GM19452 (cell line): ENCODE measurements around the gene EFNA2.
"Not testable (repeated sequence)": the region's sequence is repeated elsewhere in the genome, so short reads cannot be mapped to it uniquely, and the experiment has no call there.

Experiments used
- ATAC-seq: cut with Tn5 transposase; IDR thresholded peaks from one replicate; pipeline ENCODE4 v1.9.1; 2021; ENCODE audit not compliant: unreplicated experiment

The EFNA2 gene

DNA sequence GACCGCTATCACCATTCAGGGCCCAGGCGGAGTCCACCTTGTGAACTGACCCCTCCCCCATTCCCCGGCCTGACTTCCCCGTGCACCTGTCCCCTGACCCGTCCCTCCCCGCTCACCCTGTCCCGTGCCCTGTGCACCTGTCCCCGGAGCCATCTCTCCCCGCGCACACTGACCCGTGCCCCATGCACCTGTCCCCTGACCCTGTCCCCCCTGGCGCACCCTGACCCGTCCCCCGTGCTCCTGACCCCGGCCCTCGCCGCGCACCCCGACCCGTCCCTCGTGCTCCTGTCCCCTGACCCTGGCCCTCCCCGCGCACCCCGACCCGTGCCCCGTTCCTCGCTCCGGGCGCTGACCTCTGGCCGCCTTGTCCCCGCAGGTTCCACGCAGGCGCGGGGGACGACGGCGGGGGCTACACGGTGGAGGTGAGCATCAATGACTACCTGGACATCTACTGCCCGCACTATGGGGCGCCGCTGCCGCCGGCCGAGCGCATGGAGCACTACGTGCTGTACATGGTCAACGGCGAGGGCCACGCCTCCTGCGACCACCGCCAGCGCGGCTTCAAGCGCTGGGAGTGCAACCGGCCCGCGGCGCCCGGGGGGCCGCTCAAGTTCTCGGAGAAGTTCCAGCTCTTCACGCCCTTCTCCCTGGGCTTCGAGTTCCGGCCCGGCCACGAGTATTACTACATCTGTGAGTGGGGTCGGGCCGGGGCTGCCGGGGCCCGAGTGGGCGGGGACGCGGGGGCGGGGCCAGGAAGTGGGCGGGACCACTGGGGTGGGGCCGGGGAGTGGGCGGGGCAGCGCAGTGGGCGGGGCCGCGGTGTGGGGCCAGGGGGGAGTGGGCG lies 9.7 kb downstream of the EFNA2 start:
- no peak for ATAC-seq

DNA sequence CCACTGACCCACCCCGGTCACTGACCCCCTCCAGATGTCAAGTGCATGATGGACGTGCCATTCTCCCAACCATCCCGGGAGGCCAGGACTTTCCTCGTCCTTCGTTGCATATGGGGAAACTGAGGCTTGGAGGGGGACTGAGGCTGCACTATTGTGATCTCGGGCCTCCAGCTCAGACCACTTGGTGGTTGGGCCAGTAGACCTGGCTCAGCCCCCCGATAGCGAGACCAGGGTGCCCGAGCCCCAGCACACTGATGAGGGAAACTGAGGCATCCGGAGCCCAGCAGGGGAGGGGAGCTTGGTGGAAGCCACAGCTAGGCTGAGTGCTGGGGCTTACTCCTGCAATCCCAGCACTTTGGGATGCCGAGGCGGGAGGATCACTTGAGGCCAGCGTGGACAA lies 10.4 kb downstream of the EFNA2 start:
- no peak for ATAC-seq

DNA sequence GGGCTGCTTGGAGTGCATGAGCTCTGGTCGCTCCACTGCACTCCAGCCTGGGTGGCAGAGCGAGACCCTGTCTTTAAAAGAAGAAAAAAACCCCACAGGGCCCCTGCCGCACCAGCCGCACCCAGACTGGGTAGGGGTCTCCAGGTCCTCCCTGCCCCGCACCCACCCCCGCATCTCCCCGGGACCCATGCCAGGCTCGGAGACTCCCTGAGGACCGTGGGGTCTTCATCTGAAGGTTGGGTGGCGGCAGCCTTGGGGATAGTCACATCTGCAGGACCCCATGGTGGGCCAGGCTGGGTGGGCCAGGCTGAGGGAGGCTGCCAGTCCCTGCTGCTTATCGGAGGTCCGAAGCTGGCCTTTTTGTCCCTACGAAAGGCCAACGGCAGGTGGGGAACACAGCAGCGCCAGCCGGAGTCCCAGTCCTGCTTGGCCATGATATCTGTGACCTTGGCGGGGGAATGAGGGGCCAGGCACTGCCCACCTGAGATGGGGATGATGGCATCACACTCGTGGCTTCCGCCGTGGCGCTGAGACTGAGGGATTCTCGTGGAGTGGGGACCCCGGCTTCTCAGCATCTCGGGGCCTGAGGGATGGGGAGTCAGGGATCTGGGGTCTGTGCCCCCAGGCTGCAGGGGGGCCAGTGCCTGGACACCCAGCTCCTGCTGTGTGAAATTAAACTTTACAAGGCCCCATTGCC lies 11.1 kb downstream of the EFNA2 start:
- no peak for ATAC-seq

DNA sequence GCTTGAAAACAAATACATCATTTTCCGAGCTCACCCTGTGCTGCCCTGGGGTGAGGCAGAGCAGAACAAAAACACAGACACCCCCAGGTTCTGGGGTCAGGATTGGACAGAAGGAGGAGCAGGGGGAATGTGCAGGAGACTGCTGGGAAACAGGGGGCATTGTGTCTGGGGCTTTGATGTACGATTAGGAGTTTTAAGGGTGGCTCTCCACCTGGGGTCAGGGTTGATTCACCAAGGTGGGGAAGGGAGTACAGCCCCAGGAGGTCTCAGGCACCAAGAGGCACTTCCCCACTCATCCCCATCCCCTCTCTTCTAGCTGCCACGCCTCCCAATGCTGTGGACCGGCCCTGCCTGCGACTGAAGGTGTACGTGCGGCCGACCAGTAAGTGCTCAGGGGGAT lies 12.6 kb downstream of the EFNA2 start:
- ATAC-seq, result no peak

DNA sequence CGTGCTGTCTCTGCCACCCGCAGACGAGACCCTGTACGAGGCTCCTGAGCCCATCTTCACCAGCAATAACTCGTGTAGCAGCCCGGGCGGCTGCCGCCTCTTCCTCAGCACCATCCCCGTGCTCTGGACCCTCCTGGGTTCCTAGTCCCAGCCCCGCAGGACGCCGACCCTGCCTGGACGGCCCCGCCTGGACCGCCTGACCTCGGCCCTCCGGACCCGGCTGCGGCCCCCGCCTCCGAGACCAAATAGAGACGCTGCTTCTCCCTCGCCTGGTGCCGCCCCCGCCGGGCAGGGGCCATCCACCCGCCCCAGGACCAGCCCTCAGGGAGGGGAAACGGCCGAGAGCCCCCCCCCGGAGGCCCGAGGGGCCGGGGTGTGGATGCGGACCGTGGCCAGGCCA lies 14.1 kb downstream of the EFNA2 start:
- ATAC-seq, result no peak

DNA sequence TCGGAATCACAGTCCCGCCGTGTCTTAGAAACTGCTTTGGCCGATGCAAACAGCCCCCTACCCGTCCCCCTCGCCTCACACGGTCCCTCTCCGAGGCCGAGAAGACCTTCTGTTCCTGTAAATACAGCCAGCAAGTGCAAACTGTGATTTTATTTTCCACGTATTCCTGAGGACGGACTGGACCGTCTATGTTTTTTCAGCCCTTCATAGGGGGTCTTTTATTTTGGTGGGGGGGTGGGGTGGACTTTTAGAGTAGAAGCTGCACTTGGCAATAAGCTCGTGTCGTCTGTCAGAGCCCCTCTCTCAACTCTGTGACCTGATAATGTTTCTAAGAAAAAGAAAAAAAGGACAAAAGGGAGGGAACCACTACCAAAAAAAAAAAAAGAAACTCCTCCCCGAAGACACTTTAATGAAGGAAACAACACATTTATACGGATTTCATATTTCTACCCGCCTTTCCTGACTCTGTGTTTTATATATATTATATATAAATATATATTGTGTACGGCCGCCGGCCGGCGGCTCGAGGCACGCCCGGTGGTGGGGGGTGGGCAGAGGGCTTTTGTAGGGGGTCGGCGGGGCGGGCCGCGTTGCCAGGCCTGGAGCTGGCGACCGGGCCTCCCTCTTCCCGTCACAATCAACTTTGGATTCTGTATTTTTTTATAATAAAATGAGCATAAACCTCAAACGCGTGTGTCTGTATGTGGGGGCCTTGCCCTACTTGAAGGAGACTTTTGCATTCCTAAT lies 15.2 kb downstream of the EFNA2 start:
- no peak for ATAC-seq

DNA sequence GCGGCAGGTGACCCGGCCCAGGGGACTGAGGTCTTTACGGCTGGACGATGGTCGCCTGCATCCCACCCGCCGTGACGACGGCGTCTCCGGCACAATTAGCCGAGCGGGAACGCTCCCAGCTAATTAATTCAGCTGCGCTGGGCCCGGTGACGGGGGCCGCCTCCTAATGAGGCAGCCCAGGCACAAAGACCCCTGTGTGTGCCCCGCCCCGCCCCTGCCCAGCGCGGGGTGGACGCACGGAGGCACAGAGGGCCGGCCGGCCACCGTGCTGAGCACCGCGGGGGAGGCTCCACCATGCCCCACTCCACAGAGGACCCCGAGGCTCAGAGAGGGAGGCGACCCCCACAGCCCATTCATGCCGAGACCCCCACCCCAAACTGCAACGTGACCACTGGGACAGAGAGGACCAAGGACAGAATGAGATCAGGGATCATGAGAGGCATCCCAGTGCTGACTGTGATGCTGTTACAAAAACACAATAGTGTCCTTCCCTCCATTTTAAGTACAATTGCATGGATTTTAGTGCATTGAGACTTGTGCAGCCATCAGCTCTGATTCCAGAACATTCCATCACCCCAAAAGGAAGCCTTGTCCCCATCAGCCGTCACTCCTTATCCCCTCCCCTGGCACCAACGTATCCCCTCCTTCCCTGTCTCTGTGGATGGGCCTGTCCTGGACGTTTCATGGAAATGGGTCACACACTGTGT lies 17.0 kb downstream of the EFNA2 start:
- no peak for ATAC-seq

DNA sequence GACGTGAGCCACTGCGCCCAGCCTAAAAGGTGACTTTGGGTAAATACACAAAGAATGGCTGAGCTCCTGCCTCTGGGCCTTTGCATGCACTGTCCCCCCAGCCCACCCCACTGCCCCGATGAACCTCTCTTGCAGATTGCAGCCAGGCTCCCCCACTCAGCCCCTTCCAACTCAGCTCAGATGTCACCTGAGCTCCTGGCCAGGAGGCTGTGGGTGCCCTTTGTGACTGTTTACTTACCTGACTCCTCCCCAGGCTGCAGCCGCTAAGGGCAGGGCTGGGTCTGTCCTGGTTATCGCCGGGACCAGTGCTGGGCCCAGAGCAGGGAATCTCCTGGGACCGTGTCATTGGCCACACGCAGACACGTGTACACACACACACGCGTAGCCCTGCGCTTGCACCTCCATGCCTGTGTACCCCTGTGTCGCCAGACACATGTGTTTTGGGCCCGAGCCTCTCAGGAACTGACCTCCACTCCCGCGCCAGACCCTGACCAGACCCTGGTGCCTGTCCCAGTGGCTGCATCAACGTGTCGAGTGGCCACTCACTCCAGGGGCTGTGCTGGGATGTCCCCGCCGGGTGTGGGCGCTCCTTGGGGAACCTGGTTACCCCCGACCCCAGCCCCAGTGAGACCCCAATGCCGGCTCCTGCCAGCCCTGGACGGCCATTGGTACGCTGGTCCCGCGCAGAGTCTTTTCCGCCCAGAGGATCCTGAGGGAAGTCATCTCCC lies 18.7 kb downstream of the EFNA2 start:
- no peak for ATAC-seq

DNA sequence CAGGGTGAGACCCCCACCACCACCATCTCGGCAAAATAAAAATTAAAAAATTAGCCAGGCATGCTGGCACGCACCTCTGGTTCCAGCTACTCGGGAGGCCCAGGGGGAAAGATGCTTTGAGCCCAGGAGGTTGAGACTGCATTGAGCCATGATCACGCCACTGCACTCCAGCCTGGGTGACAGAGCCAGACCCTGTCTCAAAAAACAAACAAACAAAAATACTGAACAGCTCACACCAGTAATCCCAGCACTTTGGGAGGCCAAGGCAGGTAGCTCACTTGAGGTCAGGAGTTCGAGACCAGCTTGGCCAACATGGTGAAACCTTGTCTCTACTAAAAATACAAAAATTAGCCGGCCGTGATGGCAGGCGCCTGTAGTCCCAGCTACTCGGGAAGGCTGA lies 19.7 kb downstream of the EFNA2 start:
- not testable (repeated sequence) for ATAC-seq

DNA sequence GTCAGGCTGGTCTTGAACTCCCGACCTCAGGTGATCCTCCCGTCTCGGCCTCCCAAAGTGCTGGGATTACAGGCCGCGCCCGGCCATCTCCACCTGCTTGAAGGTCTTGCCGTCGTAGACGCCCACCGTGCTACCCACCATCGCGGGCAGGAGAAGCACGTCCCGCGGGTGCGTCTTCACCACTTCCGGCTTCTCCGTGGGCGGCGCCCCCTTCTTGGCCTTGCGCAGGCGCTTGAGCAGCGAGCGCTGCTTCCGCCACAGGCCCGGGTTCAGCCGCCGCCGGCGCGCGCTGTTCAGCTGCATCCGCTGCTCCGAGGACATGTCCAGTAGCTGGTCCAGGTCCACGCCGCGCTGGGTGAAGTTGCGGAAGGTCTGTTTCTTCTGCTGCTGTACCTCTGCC lies 21.6 kb downstream of the EFNA2 start:
- ATAC-seq, result no peak

DNA sequence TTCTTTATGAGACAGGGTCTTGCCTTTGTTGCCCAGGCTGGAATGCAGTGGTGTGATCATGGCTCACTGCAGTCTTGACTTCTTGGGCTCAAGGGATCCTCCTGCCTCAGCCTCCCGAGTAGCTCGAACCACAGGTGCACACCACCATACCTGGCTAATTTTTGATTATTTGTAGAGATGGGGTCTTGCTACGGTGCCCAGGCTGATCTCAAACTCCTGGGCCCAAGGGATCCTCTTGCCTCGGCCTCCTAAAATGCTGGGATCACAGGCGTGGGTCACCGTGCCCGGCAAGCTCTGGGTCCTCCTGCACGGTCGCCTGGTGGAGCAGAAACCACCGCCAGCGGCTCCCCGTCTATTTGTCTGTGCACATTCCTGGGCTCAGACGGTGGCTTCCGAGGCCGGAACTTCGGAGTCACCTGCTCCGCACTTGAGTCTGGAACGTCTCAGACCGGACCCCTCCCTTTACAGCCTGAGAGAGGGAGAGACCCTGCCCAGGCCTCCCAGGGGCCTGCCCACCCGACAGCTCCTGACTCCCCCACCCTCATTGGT lies 22.2 kb downstream of the EFNA2 start:
- no peak for ATAC-seq

DNA sequence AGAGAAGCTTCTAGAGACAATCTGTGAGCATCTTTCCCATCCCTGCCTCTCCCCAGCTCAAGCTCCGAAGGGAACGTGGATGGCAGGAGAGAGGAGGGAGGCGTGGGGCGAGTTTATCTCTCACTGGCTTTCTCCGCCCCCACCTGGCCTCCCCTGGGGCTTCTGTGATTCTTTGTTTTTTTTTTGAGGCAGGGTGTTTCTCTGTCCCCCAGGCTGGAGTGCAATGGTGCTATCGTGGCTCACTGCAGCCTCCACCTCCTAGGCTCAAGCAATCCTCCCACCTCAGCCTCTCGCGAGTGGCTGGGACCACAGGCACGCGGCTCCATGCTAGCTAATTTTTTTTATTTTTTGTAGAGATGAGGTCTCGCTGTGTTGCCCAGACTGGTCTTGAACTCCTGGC lies 23.0 kb downstream of the EFNA2 start:
- no peak for ATAC-seq

DNA sequence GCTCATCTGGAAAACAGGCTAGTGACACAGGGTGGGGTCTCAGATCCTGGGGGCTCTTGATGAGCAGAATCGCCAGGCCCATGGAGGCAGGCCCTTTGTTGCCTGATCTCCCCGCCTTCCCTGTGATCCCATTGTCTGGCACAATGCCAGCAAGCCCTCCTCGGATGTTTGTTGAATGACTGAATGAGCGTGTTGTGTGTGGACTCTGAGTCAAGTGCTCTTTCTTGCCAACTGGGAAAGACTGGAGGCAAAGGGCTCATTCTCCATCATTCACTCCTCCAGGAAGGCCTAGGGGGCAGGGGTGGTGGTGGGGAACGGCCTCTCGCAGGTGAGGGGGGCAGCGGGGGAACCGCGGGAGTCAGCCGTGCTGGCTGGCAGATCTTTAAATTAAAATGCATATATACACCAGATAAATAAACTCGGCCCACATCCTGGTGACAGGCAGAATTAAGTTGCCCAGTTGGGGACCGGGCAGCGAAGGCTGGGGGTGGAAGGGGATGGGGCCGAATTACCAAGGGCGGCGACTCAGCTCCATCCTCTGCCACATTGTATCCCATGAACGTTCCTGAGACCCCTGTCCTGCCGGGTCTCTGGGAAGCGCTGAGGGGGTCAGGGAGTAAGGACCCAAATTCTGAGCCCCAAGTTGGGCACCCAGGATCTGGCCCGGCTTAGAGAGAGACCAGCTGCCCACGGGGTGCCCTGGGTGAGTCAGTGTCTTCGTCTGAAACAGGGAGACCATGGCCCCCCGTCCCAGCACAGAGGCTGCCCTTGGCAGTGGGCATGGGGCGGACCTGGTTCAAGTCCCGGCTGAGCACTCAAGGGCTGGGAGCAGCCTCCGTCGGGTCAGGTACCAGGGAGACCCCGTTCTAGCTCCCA lies 24.5 kb downstream of the EFNA2 start:
- no peak for ATAC-seq

DNA sequence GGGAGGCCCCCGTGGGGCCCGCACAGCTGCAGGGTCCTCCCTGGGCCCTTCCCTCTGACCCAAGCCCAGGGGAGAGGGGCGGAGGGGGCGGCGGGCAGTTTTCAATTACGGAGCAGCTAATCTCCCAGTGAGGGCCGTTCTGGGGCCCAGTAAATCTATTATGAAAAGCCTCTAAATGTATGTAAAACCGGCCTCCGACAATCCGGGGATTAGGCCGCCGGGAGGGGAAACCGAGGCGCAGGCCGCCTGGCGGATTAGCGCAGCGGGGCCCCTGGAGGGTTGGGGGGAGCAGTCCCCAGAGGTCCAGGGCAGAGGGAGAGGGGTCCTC lies 25.1 kb downstream of the EFNA2 start:
- no peak for ATAC-seq

DNA sequence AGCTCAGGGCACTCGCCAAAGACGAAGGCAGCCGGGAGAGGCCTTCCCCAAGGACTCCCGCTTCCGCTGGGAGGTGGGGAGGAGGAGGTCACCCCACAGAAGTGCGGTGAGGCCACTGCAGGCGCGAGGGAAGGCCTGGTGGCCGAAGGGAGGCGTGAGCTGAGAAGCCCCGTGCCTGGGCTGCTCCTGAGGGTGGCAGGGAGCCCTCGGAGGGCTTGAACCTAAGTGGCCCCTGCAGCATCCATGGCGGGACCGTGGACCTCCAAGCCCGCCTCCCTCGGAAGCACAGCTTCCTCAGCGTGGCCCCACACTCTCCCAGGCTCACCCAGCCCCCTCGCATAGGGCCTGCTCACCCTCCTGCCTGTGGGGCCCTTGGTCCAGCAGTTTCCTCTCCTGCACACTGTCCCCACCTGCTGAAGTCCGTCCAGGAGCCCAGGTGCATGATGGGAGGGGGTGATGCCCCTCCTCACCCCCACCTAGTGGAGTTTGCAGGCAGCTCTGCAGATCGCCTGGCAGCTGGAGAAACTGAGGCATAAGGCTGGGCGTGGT lies 25.9 kb downstream of the EFNA2 start:
- no peak for ATAC-seq

DNA sequence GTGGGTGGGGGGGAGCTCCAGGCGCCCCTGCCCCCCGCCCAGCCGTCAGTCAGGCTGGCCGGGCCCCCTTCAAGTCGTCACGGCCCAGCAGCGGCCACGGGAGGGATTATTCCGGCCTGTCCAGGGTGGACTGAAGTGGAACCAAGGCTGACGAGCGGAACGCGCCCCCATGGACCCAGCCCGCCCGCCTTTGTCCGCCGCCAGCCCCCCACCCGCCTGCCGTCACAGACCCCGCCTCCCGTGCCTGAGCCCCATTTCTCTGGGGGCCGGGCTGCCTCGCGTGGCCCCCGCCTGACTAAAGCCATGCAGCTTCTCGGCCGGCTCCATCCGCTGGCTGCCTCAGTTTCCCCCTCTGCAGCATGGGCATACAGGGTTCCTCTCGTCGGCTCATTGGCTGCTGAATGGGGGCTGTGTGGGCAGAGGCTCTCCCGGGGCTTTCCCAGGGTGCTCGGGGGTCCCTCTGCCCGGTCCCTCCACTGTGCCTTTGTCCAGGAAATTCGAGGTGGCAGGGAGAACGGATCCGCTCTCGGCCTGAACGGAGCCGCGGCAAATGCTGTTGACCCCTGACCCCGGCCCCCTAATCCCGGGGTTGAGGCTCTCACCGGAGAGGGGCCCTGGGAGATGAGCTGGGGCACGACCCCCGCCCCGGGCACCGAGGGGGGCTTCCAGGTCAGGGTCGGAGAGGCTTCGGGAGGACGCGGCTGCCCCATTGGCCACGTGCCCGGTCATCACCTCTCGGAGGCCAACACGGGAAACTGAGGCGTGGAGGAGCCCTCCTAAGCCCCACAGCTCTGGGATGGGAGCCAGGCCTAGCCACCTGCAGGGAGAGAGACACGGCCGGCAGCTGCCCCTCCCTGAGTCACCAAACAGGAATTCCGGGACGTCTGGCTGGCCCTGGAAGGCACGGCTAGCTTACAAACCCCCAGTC lies 27.4 kb downstream of the EFNA2 start:
- ATAC-seq, result no peak

DNA sequence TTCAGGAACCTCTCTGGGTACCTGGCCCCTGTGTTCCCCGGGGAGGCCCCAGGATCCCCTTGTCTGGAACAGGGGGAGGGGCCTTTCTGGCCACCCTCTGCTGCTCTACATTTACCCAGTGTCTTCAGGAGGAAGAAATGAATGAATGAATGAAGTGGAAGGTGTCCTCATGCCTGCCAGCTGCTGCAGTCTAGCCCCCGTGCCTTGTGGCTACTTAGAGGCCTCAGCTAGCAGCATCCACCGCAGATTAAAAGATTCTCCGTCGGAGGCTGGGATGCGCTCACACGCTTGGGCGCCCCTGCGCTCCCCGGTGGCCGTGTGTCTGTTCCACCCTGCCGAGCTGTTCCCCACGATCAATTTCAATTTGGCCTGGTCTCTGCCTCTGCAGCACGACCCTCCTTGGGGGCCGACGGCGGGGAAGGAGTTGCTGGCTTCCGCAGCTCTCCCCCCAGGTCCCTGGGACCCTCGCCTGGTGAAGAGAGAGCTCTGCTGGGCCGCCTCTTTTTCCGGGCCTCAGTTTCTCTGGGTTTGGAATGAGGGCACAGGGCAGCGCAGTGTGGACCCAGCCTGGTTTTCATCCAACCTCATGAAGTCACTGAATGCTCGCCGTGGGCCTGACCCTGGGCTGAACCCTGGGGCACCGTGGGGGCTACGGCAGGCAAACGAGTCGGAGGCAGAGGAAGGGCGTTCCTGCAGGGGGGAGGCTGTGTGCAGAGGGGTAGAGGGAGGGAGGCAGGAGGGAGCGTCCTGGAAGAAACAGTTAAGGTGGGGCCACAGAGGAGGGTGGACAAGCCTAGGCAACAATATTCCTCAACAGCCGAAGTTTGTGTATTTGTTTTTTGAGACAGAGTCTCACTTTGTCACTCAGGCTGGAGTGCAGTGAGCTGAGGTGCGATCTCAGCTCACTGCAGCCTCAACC lies 28.3 kb downstream of the EFNA2 start:
- no peak for ATAC-seq
